GM19099 (cell line): ENCODE data around the gene CASZ1.

ENCODE experiments used
- POLR2A ChIP-seq: IDR thresholded peaks from 3 replicates; pipeline ENCODE4 v1.6.1; 2011; ENCODE audit warnings: low read depth; ENCODE audit not compliant: insufficient read length; ENCODE audit errors: extremely low read depth

The CASZ1 gene

DNA sequence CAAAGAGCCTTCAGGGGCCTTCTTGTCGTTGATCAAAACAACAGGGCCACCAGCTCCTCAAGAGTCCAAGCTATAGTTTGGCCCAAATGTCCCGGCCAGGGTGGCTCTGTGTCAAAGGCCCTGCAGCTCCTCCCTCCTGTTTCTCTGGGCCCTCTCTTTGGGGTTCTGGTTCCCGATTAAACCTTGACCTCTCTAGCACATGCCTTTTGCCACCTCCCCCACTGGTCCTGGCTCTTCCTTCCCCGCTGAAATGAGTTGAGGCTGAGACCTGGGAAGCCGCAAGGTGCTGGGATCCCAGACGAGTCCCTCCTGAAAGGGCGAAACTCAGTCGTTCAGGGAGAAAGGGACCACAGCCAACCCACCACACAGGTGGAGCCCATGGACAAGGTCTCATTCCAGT lies 56.9 kb downstream of the CASZ1 start:
- no peak for TF ChIP-seq POLR2A

DNA sequence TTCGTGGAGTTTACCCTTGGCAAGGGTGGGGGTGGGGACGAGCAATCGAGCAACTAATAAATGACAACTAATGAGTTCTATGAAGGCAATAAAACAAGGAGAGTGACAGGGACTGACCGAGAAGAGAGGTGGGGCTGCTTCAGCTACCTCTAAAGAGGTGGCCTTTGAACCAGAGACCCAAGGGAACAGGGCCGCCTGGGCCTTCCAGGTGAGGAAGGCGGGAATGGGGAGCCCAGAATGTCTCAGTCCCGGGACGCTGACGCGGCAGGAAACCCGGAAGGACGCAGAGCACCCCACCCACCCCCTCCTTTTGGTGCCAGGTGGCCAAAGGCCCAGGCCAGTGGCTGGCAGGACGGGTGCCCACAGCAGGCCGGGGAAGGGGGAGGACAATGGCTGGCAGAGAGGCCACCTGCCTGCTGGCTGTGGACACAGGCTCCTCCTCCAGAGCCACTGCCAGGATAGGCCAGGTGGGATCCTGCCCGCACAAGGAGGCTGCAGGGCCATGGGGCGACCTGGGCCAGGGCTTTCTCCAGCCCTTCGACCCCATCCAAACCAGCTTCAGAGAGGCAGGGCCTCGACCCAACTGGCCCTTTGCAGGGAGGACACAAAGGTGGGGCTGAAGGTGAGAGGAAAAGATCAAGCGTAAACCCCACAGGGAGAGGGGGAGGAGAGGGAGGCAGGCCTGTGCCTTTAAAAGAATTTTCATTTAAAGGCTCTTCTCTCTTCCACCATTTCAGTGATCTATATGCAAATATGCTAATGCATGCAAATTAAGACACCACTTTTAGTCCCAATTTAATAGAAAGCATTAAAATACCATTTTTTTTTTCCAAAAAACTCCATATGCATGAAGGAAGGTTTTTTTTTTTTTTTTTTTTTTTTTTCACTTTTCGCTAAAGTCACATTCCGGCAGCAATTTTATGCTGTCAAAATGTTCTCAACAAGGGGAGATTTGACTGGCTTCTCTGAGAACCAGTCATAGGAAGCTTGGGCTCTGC lies 58.1 kb downstream of the CASZ1 start:
- TF ChIP-seq POLR2A, result no peak

DNA sequence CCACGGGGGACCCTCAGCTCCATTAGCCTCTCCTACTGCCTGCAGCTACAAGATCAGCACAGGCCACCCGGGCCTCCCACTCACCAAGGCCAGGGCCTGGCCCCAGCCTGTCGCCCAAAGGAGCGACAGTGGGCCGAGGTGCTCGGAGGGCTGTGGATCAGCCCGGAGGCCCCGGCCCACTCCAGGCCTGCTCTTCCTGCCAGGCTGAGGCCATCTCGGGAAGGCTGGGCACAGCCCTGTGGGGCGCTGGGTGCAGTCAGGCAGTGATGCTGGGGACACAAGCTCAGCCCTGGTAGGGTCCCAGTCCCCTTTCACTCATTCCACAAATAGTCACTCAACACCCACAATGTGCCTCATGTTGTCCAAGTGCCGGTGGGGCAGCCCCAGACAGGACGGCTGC lies 58.8 kb downstream of the CASZ1 start:
- TF ChIP-seq POLR2A, result no peak

DNA sequence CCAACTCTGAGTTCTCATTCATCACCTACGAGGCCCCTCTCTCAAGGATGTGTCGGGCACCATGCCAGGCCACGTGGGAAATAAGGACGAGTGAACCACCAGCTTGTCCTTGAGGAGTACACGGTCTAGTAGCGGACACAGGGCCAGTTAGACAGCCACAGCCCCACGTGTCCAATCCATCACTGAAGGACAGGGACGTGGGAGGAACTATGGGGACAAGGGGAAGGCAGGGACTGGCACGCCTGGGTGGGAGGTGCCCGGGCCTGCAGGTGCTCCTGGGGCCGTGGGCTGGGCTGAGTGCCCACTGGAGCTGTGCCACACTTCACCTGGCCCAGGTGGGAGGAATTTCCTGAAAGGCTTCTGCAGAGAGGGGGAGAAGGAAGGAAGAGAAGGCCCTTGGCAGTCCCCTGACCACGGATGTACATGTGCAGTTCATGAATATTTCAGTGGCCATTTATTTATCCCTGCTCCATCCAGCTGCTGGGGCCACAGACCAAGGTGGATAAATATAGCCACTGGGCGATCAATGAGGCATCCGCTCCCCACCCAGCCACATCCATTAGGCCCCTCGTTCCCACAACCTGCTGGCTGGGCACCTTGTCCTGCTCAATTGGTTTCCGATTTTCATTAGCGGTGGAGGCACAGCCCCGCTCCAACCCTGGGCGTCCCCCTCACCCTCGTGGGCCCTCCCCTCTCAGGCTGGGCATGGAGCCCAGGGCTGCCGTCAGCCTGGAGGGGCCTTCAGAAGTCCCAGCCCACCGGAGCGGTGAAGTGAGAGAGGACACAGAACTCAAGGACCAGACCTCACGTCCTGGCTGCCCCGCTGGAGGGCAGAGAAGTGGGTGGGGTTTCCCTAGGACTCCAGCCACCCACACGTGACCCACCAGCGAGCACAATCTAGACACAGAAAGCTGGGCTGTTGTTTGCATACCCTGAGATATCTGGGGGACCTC lies 59.5 kb downstream of the CASZ1 start:
- TF ChIP-seq POLR2A, result no peak

DNA sequence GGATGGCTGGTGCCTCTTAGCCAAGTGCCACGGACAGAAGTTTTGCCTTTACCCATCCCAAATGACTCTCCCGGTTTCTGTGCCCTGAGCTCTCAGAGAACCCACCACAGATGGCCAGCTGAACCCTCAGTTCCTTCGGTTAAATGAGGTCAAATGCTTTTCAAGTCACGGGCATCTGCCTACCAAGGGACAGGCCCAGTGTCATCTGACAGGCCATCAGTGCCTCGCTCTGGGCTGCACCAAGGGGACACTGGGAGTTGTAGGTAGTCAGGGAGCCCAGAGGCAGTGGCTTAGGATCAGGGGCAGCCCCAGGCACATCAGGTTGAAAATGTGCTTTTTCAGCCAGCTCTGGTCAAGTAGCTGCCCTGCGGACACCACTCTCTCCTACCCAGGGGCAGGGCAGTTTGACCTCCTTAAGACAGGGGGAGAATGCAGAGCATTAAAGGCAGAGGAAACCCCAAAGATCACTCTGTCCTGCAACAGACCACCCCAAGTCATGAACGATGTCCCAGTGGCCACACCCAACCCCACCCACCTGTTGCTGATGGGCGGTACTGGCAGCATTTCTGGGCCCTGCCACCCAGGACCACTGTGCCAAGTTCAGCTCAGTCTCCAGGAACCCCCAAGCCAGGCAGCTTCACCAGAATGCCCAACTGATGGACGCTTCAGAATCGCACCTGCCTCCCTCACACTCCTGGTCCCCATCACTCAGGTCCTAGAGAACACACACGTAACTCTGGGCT lies 60.7 kb downstream of the CASZ1 start:
- no peak for TF ChIP-seq POLR2A

DNA sequence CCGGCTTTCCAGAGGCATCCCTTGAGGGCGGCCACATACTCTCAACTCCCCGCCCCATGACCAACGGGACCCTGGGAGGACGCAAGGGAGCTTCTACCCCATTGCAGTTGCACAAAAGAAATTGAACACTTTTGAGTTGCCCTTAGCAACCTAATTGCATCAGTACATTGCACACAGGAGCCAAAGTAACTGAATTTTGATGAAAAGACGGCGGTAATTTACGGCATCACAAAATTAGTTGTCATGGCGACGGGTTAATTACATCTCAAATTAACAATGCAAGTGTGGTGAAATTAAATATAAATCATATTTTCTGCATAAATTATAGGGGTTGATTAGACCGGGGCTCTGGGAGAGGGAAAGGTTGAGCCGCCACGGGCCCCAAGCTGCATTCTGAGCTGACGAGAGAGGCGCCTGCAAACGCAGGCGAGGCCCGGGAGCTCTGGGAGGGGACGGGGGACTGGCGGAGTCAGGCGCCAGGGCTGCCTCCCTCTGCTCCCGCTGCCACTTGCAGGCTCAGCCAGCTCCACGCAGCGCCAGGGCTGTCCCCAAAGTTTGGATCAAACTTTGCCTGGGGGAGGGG lies 61.4 kb downstream of the CASZ1 start:
- no peak for TF ChIP-seq POLR2A

DNA sequence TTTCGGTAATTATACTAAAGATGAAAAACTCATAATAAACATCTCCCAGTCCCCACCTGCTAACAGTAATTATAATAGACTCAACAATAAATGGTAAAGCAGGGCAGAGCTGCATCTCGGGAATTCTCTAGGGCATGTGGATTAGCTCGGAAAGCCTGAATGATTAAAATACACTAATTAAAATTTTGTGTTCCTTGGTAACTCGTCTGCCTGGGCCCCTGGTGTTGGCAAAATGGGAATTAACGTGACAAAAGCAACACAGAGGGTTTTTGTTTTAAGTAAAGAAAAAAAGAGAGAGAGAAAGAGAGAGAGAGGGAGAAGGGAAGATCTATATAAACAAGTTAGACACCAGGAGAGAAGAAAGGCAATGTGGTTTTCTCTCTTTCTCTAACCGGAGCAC lies 62.1 kb downstream of the CASZ1 start:
- no peak for TF ChIP-seq POLR2A

DNA sequence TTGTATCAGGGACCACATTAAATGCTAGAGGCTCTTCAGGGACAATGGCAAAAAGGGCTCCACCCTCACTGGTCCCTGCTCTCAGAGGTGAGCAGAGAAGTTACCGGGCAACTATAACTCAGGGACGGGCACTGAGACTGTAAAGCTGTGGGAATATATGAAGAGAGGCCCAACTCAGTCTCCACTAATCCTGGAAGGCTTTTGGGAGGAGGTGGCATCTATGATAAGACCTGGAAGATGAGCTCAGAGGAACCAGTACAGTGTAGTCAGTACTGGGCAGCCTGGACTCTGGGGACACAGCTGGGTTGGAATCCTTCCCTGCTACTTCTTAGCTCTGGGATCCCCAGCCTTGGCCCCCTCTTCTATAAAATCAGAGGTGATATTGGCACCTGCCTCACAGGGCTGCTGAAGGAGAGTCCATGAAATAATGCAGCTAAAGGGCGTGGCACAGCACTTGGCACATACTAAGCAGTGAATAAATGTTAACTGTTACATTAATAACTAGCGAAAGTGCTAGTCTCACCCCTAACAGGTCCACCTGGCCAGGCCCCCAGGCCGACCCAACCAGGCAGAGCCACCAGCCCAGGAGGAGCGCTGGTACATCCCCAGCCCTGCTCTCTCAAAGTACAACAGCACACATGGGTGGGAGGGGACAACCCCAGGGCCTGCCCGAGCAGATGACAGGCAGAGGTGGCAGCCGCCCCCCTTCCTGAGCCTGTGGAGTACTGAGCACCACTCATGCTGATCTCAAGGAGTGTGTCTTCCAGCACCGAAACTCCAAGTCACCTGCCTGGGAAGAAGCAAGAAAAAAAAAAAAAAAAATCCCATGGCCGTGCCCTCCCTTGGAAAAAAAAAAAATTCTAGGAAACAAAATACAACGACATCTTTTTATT lies 62.7 kb downstream of the CASZ1 start:
- no peak for TF ChIP-seq POLR2A

DNA sequence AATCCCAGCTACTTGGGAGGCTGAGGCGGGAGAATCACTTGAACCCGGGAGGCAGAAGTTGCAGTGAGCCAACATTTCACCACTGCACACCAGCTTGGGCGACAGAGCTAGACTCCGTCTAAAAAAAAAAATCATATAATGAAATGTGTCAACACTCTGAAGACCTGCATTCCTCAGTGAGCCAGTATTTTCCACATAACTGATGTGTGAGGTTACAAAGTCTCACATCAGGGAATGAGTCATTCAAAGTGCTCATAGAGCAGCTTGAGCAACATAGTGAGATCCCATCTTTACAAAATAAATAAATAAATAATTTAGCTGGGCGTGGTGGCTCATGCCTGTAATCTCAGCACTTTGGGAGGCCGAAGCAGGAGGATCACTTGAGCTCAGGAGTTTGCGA lies 65.5 kb downstream of the CASZ1 start:
- TF ChIP-seq POLR2A, result no peak

DNA sequence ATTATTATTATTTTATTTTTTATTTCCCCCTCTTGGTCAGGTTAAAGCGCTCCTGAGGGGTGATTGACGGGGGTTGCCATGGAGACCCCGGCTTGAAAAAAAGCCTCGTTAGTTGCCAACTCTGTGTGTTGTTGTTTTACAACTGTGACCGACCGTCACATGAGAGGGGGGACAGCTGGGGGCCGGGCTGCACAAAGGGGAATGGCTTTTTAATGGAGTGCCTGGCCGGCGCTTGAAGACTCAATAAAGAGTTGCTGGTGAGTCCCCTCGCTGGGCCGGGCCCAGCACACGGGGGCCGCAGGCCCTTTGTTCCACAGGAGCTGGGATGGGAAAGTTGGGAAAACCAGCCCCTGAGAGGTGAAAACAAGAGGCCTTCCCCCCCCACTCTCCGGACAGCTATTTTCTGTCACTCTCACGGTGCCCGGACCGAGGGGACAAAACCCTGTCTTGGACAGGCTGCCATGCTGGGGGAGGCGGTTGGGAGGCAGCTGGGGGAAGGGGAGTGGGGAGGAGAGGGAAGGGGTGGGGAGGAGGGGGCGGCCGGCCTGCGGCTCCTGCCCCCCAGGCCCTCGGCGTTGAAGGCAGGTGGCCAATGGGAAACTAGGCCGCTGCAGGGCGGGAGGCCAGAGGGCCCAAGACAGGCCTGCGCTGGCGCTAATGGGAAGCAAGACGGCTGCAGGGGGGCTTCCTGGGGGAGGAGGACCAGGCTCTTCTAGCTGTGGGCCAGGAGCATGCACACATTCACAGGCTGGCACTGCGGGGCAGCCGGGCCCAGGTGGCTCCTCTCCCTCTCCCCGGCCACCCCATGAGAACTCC lies 67.6 kb downstream of the CASZ1 start:
- TF ChIP-seq POLR2A, result no peak

DNA sequence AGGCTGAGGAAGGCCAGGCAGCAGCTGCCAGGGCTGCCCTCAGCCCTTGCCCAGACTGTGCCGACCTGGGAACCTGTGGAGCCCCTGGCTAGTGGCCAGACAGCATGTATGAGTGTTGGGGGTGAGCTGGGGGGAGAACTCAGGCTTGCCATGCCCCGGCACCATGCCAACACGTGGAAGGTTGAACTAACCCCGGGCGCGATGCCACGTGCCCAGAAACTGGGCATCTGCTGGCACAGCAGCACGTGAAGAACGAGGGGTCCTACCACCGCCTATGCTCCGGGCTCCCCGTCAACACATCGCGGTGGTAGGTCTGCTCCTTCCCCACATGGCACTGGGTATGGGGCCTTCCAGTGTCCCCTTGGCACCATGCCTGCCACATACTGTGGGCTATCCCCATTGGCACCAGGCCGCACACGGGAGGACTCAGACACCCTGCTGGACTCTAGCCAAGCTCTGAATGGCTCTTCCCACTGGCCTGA lies 68.7 kb downstream of the CASZ1 start:
- TF ChIP-seq POLR2A, result no peak

DNA sequence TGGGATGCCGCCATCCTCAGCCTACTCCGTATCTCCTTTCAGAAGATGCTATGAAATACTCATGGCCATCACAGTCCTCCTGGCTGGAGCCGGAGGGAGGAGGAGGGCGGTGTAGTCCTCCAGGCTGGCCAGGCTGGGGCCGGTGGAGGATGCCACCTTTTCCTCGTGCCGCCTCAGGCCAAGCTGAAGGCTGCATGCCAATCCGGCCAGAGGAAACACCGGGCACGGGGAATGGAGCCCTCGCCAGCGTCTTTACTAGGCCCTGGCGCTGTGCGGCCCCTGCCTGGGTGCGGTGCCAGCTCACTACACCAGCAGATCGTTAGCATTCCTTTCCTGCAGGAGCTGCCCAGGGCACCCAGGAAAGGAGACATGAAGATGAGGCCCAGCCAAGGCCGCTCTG lies 70.1 kb downstream of the CASZ1 start:
- no peak for TF ChIP-seq POLR2A
